Occipital lobe (tissue), 2 donors: ENCODE data around the gene OSBPL8. TPM values are rescaled to one million over a fixed set of nuclear protein-coding genes. Genes with fewer than 3 reads are reported as not detected.

Experiments used
- DNase-seq: peaks from one replicate; lab custom pipeline; 2025; lab: John Stamatoyannopoulos, UW
- total RNA-seq: library from RNA; depleted of rRNA; stranded (reverse); fragments of >200 nt; gene quantifications from one replicate; pipeline ENCODE4 v1.2.3, GENCODE V29; 2014

OSBPL8 gene, protein sequence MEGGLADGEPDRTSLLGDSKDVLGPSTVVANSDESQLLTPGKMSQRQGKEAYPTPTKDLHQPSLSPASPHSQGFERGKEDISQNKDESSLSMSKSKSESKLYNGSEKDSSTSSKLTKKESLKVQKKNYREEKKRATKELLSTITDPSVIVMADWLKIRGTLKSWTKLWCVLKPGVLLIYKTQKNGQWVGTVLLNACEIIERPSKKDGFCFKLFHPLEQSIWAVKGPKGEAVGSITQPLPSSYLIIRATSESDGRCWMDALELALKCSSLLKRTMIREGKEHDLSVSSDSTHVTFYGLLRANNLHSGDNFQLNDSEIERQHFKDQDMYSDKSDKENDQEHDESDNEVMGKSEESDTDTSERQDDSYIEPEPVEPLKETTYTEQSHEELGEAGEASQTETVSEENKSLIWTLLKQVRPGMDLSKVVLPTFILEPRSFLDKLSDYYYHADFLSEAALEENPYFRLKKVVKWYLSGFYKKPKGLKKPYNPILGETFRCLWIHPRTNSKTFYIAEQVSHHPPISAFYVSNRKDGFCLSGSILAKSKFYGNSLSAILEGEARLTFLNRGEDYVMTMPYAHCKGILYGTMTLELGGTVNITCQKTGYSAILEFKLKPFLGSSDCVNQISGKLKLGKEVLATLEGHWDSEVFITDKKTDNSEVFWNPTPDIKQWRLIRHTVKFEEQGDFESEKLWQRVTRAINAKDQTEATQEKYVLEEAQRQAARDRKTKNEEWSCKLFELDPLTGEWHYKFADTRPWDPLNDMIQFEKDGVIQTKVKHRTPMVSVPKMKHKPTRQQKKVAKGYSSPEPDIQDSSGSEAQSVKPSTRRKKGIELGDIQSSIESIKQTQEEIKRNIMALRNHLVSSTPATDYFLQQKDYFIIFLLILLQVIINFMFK
- 187 TPM for total RNA-seq

- peak; percentile 96 for DNase-seq
Measured at GRCh38 chr12:76559400-76560085, at the start of gene OSBPL8. Gene OSBPL8, minus strand, starts transcription at chr12:76559771. Its CDS starts 72,220 bp downstream, at chr12:76487551.

DNA sequence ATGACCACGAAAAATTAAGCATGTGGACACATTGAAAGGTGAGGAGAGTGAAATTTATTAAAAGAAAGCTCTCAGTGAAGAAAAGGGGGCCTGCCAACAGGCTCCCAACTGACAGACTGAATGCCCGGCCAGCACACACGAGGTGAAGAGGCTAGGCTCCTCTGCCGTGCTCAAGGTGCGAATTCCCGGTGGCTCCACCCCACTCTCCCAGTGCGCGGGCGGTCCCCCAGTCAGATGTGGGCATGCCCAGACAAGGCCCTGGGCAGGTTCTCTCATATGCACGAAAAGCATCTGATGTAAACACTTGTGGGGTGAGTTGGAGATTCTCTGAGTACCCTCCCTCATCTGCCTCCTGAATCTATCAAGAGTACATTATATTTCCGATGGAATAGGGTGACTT is 48.5 kb upstream of the OSBPL8 start:
- no peak for DNase-seq

GRCh38 chr12:76595056-76595455 is 35.5 kb upstream of the OSBPL8 start:
- no peak for DNase-seq

GRCh38 chr12:76591476-76591875 is 31.9 kb upstream of the OSBPL8 start:
- no peak for DNase-seq

DNA sequence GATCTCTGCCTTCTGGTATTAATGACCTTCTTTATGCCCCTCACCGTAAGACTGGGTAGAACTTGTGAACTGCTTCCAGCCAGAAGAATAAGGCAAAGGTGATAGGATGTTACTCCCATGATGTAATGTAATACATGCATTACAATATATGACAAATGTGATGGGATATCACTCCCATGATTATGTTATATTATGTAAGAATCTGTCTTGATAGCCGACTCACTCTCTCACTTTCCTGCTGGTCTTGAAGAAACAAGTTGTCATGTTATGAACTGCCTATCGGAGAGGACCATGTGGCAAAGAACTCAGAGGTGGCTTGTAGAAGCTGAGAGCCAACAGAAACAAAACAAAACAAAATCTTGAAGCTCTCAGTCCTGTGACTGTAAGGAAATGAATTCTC is 30.6 kb upstream of the OSBPL8 start:
- DNase-seq, result no peak

DNA sequence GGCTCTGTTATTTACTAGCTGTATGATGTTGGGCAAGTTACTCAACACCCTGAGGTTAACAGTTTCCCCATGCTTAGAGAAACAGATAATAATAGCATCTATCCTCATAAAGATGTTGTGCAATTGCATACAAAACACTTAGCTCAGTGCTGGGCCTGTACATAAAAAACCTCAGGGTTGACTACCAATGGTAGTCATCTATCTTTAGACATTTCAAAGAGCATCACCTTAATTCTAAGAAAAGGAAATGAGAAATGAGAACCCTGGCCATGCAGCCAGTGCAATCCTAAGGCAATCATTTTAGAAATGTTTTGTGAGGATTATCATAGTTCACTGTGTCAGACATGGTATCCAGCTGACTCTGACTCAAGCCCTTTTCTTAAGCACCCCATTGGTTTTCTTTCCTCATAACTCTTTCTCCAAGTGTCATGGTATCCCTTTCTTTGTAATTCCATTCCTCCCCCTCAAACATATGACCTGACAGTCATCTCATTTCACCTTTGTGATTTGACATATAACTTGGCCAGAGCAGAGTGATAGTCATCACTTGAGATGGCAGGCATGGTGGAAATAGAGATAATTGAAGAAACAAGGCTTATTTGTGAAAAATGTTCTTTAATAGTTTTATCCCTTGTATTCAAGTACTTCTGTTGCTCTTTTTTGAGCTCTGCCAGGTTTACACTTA is 29.5 kb upstream of the OSBPL8 start:
- DNase-seq, result no peak

DNA sequence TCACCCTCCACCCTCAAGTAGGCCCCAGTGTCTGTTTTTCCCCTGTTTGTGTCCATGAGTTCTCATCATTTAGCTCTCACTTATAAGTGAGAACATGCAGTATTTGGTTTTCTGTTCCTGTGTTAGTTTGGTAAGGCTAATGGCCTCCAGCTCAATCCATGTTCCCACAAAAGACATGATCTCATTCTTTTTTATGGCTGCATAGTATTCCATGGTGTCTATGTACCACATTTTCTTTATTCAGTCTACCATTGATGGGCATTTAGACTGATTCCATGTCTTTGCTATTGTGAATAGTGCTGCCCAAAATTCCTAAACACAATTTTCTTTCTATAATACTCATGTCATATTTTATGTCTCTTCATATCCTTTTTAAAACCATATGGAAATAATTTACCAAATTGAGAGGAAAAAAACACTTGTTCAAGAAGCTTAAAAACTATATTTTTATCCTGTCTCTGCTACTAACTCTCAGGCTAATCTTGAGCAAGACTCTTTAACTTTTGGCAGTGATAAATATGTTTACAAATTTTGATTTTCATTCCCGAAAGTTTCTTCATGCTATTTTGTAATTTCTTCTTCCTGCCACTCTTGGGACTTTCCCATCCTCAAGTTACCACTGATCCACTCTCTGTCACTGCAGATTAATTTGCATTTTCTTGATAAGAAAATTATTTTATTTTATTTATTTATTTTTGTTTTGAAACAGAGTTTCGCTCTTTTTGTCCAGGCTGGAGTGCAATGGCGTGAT is 28.0 kb upstream of the OSBPL8 start:
- no peak for DNase-seq

- no peak for DNase-seq
Measured at GRCh38 chr12:76586764-76587395, 27.3 kb upstream of the OSBPL8 start.

GRCh38 chr12:76583301-76583700 is 23.7 kb upstream of the OSBPL8 start:
- DNase-seq, result no peak

GRCh38 chr12:76573840-76574373 is 14.3 kb upstream of the OSBPL8 start:
- no peak for DNase-seq

DNA sequence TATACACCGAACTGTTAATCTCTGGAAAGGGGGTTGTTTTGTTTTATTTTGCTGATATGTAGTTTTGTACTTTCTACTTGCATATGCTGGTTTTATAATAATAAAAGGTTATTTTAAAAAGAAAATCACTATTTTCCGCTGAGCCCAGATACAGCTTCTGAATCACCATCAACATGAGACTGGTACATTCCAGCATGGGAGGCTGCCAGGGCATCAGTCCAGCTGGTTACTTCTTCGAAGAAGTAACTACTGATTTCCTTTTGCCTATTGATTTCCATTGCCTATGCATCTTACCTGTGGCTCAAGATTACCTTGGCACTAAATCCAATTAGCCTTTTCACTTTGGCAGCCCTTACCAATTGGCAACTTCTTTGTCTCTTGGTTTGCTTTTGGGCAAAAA is 11.7 kb upstream of the OSBPL8 start:
- DNase-seq, result no peak

- DNase-seq, result no peak
Measured at GRCh38 chr12:76569685-76570604, 10.4 kb upstream of the OSBPL8 start.

GRCh38 chr12:76568888-76569551 is 9.4 kb upstream of the OSBPL8 start:
- no peak for DNase-seq

- DNase-seq, result no peak
Measured at GRCh38 chr12:76568130-76568529, 8.6 kb upstream of the OSBPL8 start.

DNA sequence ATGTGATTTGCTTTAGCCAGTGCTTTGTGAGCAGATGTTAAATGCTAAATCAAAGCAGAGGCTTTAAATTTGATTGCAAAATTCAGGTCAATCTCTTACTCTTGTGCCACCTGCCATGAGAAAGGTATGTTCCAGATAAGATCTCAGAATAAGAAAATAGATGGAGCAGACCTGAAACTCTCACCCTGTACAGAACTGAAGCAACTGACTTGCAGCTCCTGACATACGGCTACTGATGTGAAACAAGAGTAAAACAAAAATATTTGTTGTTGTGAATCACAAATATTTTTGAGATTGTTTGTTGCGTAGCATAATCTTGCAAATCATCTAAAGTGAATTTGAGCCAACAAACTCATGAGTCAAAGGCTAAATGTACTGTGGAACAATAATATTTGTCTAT is 3.5 kb upstream of the OSBPL8 start:
- DNase-seq, result no peak

DNA sequence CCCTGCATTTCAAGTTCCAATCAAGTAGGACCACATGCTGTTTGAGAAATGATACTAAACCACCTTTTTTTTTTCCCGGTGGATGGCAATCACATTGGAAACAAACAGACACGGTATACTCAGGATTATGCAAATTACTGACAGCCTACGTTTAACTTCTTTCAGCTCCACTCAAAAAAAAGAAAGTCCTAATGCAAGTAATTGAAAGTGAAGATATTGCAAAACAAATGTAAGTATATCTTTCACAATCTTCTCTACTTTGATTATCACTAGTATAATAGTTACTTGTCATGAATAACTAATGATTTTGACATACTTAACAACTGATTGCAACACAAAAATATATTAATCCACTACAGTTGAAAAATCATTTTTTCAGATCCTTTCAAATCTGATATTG is 2.6 kb upstream of the OSBPL8 start:
- DNase-seq, result no peak

DNA sequence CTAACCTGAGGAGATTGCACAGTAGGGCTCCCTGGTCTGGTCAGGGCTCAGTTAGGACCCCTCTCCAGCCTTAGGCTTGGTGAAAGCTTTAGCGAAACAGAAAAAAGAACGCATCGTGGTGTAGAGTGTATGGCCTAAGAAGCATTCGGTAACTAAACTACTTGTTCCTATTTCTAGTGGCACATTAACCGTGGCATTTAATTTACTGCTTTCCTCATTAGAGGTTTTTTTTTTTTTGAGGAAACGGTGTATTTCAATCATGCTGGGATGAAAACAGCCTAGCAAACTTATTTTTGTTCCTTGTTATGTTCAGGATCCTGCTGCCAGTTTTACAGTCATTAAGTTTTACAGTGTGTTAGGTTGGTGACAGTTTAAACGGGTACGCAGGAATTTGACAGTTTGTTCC is 518 bp upstream of the OSBPL8 start:
- DNase-seq, result no peak

GRCh38 chr12:76558684-76559399 is 729 bp downstream of the OSBPL8 start:
- peak; percentile 33 for DNase-seq
